Activated CD8-positive, alpha-beta memory T cell treated with anti-CD3 and anti-CD28 coated beads for 1 hour (primary cell): ENCODE results near the gene ZNF823.
"Not testable (repeated sequence)": the region's sequence is repeated elsewhere in the genome, so short reads cannot be mapped to it uniquely, and the experiment has no call there.

ENCODE experiments used
- DNase-seq, 2 donors: peaks; one replicate each; pipeline ENCODE4 v3.0.0-alpha.2; 2020; ENCODE audit warnings: low read depth in 1 of 2; ENCODE audit errors: extremely low read depth in 1 of 2

The ZNF823 gene

DNA sequence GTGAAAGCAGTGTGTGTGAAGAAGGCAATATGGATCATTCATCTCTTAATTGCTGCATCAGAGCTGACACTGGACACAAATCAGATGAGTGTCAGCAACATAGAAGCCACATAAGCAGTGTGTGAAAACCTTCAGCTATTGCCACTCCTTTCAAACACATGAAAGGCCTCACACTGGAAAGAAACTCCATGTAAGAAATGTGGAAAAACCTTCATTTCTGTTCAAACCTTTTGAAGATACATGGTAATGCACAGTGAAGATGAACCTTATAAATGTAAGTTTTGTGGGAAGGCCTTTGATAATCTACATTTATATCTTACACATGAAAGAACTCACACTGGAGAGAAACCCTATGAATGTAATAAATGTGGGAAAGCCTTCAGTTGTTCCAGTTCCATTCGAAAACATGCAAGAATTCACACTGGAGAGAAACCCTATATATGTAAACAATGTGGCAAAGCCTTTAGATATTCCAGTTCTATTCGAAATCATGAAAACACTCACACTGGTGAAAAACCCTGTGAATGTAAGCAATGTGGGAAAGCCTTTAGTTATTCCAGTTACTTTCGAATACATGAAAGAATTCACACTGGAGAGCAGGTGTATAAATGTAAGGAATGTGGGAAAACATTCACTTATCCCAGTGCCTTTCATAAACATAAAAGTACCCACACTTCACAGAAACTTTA is 53.6 kb downstream of the ZNF823 start:
- DNase-seq: no peak

DNA sequence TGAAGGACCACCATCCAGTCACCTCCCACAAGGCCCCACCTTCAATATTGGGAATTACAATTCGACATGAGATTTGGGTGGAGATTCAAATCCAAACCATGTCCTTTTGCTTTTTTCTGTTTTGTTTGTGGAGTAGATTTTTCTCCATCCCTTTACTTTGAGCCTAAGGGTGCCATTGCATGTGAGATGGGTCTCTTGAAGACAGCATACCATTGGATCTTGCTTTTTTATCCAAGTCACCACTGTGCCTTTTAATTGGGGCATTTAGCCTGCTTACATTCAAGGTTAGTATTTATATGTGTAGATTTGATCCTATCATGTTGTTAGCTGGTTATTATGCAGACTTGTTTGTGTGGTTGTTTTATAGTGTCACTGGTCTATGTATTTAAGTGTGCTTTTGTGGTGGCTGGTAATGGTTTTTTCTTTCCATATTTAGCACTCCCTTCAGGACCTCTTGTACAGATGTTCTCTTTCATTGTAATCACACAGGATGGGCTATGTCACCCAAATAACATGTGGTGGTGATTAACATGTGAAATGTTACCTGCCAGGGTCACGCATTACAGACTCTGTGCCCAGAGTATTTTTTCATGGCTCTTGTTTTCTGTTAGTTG is 58.0 kb downstream of the ZNF823 start:
- no peak for DNase-seq

DNA sequence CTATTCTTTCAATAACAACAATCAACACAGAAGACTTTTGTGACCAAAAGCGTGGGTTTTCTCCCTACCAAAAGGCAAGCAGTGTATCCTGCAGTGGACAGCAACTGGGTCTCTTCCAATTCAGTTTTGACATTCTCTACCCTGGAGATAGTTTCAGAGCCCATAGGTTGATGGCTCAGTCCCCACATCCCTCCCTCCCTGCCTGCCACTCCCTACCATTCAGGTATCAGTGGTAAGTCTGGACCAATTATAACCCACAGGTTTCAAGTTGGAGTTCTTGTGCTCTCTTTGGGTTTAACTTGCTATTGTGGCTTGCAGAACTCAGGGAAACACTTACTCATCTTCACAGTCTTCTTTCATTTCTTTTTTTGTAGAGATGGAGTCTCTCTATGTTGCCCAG is 60.2 kb downstream of the ZNF823 start:
- DNase-seq: no peak

DNA sequence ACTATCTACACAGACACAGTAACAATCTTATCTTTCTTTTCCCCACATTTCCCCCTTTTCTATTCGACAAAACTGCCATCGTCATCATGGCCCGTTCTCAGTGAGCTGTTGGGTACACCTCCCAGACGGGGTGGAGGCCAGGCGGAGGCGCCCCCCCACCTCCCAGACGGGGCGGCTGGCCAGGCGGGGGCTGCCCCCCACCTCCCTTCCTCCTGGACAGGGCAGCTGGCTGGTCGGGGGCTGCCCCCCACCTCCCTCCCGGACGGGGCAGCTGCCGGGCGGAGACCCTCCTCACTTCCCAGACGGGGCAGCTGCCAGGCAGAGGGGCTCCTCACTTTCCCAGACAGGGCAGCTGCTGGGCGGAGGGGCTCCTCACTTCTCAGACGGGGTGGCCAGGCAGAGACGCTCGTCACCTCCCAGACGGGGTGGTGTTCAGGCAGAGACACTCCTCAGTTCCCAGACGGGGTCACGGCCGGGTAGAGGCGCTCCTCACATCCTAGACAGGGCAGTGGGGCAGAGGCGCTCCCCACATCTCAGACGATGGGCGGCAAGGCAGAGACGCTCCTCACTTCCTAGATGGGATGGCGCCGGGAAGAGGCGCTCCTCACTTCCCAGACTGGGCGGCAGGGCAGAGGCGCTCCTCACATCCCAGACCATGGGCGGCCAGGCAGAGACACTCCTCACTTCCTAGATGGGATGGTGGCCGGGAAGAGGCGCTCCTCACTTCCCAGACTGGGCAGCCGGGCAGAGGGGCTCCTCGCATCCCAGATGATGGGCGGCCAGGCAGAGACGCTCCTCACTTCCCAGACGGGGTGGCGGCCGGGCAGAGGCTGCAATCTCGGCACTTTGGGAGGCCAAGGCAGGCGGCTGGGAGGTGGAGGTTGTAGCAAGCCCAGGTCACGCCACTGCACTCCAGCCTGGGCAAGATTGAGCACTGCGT is 61.8 kb downstream of the ZNF823 start:
- not testable (repeated sequence) for DNase-seq

DNA sequence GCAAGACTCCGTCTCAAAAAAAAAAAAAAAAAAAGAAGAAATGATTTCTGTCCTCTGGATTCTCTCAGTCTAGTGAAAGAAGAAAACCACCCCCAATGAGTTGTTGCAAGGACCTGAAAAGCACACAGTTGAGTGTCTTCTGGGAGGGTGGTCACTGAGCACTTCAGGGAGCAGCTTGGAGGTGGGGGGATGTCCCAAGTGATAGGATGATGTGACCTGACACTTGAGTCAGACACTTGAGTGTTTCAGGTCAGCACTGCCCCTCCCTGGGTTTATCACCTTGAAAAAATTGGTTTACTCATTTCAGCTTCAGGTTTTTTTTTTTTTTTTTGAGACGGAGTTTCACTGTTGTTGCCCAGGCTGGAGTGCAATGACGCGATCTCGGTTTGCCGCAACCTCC is 63.2 kb downstream of the ZNF823 start:
- DNase-seq: no peak

DNA sequence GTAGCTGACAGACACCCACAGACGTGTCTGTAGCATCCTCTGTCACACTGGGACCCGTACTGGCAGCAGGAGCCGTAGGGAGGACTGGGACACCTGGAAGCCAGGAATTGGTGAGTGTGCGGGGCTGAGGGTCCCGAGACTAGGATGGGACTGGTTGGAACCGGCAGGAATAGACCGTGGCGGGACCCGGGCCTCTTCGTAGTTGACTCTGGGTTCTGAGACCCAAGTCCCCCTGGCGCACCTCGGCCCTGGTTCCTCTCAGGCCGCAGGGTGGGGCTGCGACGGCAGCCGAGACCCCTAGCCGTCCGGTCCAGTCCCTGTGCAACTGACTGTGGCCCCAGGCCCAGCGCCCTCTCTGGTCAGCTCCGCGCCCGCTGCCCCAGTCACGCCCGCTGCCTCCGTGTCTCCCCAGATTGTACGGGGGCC is 64.7 kb downstream of the ZNF823 start:
- no peak for DNase-seq

DNA sequence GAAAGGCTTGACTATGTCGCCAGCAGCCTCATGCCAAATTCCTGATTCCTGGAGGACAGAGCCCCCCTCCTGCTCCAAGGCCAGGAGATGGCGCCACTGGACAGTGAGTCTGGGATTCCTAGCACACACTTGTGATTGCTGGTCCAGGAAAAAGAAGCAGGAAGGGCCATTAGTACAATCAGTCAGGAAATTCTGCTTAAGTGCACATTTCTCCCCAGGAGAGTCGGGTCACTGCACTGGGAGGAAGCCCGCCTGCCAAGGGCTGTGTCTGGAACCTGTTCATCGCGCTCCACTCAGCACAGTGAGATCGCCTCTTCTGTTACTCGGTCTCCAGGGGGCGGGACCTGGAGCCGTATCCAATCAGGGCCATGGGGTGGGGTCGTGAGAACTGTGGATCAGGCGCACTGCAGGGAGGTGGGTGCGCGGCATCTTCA is 65.1 kb downstream of the ZNF823 start:
- no peak for DNase-seq
